AG09309 (cell line): ENCODE data around the gene KLHL17.
"Not testable (repeated sequence)": the region's sequence is repeated elsewhere in the genome, so short reads cannot be mapped to it uniquely, and the experiment has no call there.

ENCODE experiments used
- DNase-seq: peaks from one replicate; pipeline ENCODE4 v3.0.0-alpha.2; 2010; ENCODE audit warnings: low read depth
- H3K4me3 ChIP-seq: 2 replicates; pipeline ENCODE4 v1.5.1; 2011; ENCODE audit warnings: mild to moderate bottlenecking, low read depth, low read length, moderate library complexity; ENCODE audit not compliant: control insufficient read depth
- CTCF ChIP-seq: IDR thresholded peaks from 2 replicates; pipeline ENCODE4 v1.5.1; 2011; ENCODE audit warnings: mild to moderate bottlenecking, low read depth, low read length, inconsistent platforms; ENCODE audit not compliant: insufficient read depth, control insufficient read depth; ENCODE audit errors: missing control alignments

KLHL17 gene

GRCh38 chr1:974293-974640 is 13.9 kb downstream of the KLHL17 start:
- no peak for TF ChIP-seq CTCF
- H3K4me3 ChIP-seq = no peak overlapping the region
- no peak for DNase-seq

GRCh38 chr1:974687-975328 is 14.4 kb downstream of the KLHL17 start:
- no peak overlapping the region for H3K4me3 ChIP-seq
- no peak for DNase-seq
- no peak for TF ChIP-seq CTCF

GRCh38 chr1:975365-975764 is 15.0 kb downstream of the KLHL17 start:
- no peak for TF ChIP-seq CTCF
- DNase-seq = no peak
- H3K4me3 ChIP-seq = no peak overlapping the region

- DNase-seq = no peak
- TF ChIP-seq CTCF = peak; percentile 70
- H3K4me3 ChIP-seq = no peak overlapping the region
These were observed 15.7 kb downstream of the KLHL17 start for GRCh38 chr1:975896-976683.

DNA sequence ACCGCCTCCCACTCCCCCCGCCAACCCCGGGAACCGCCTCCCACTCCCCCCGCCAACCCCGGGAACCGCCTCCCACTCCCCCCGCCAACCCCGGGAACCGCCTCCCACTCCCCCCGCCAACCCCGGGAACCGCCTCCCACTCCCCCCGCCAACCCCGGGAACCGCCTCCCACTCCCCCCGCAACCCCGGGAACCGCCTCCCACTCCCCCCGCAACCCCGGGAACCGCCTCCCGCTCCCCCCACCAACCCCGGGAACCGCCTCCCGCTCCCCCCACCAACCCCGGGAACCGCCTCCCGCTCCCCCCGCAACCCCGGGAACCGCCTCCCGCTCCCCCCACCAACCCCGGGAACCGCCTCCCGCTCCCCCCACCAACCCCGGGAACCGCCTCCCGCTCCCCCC is 16.4 kb downstream of the KLHL17 start:
- not testable (repeated sequence) for H3K4me3 ChIP-seq, DNase-seq

GRCh38 chr1:978069-978834 is 17.9 kb downstream of the KLHL17 start:
- no peak for TF ChIP-seq CTCF
- no peak overlapping the region for H3K4me3 ChIP-seq
- DNase-seq = no peak
